PC-3 (cell line): ENCODE results near the gene DGCR2. TPM values are rescaled to one million over a fixed set of nuclear protein-coding genes. Genes with fewer than 3 reads are reported as not detected.
A peak's percentile ranks its signal among the peaks of the same experiment; 100 is the strongest.
"Not testable (repeated sequence)": the region's sequence is repeated elsewhere in the genome, so short reads cannot be mapped to it uniquely, and the experiment has no call there.

Experiments
- ATAC-seq: fragments of 200-7000 bp; cut with Tn5 transposase; 2 replicates; pipeline ENCODE4 v1.9.1; 2020; ENCODE audit warnings: mild to moderate bottlenecking, moderate library complexity
- BruUV-seq: library from RNA; stranded (reverse); fragments of 400-500 nt; replicated peaks from 2 replicates; lab custom pipeline; 2021; lab: Mats Ljungman, UMichigan
- CTCF ChIA-PET: fragments of 300-600 bp; sonication (Branson Sonifier 250); formaldehyde crosslinking; loops from one replicate; lab custom pipeline; 2022; ENCODE audit warnings: antibody characterized with exemption; lab: Charles Lee
- POLR2A ChIA-PET: fragments of 300-600 bp; sonication (Branson Sonifier 250); formaldehyde crosslinking; loops from one replicate; lab custom pipeline; 2022; ENCODE audit warnings: antibody characterized with exemption; ENCODE audit not compliant: unreplicated experiment; lab: Charles Lee
- DNase-seq: peaks from one replicate; pipeline ENCODE4 v3.0.0-alpha.2; 2015
- H2AFZ ChIP-seq: fragments of 300-600 bp; sonication (generic); 2 replicates; pipeline ENCODE4 v1.6.0; 2016; ENCODE audit warnings: antibody characterized with exemption, low read length
- H3F3A ChIP-seq: fragments of 300-600 bp; sonication (generic); one replicate; pipeline ENCODE4 v1.6.0; 2017; ENCODE audit warnings: antibody characterized with exemption, low read length, control low read depth, mild to moderate bottlenecking; ENCODE audit not compliant: unreplicated experiment
- H3K27ac ChIP-seq: fragments of 300-600 bp; sonication (generic); 2 replicates; pipeline ENCODE4 v1.5.1; 2016; ENCODE audit warnings: mild to moderate bottlenecking, low read length
- H3K27me3 ChIP-seq: fragments of 300-600 bp; sonication (generic); 2 replicates; pipeline ENCODE4 v1.6.1; 2016; ENCODE audit warnings: low read length, mixed read lengths
- H3K36me3 ChIP-seq: fragments of 300-600 bp; sonication (generic); 2 replicates; pipeline ENCODE4 v1.6.1; 2016; ENCODE audit warnings: low read depth, mixed run types, low read length, mixed read lengths
- H3K4me1 ChIP-seq: fragments of 300-600 bp; sonication (generic); 2 replicates; pipeline ENCODE4 v1.5.1; 2016; ENCODE audit warnings: low read length; ENCODE audit not compliant: insufficient read depth
- H3K4me2 ChIP-seq: fragments of 300-600 bp; sonication (generic); 2 replicates; pipeline ENCODE4 v1.6.0; 2016; ENCODE audit warnings: low read length
- H3K4me3 ChIP-seq: fragments of 300-600 bp; sonication (generic); 2 replicates; pipeline ENCODE4 v1.5.1; 2016; ENCODE audit warnings: mild to moderate bottlenecking, low read length, mixed read lengths
- H3K79me2 ChIP-seq: fragments of 300-600 bp; sonication (generic); 2 replicates; pipeline ENCODE4 v1.6.1; 2017; ENCODE audit warnings: low read length, mixed read lengths
- H3K9ac ChIP-seq: fragments of 300-600 bp; sonication (generic); 2 replicates; pipeline ENCODE4 v1.6.0; 2016; ENCODE audit warnings: mild to moderate bottlenecking, low read length
- H3K9me2 ChIP-seq: fragments of 300-600 bp; sonication (generic); replicated peaks from 2 replicates; pipeline ENCODE4 v1.6.1; 2016; ENCODE audit warnings: mixed run types, low read length, mixed read lengths
- H3K9me3 ChIP-seq: fragments of 300-600 bp; sonication (generic); 2 replicates; pipeline ENCODE4 v1.6.1; 2016; ENCODE audit warnings: low read length, mixed read lengths
- H4K20me1 ChIP-seq: fragments of 300-600 bp; sonication (generic); 2 replicates; pipeline ENCODE4 v1.6.1; 2016; ENCODE audit warnings: low read length, mixed read lengths
- EZH2 ChIP-seq: fragments of 300-600 bp; sonication (generic); IDR thresholded peaks from one replicate; pipeline ENCODE4 v1.6.1; 2017; ENCODE audit warnings: antibody characterized with exemption, mild to moderate bottlenecking, low read length; ENCODE audit not compliant: unreplicated experiment
- EZH2phosphoT487 ChIP-seq: fragments of 300-600 bp; sonication (generic); IDR thresholded peaks from 2 replicates; pipeline ENCODE4 v1.6.1; 2018; ENCODE audit warnings: mild to moderate bottlenecking, antibody characterized with exemption, low read length, borderline replicate concordance
- intact Hi-C: fragments of 100-400 bp; cut with micrococcal nuclease; formaldehyde crosslinking; loops from 2 replicates; pipeline ENCODE4 v1.9.0; 2023
- total RNA-seq: library from RNA; depleted of rRNA; stranded (reverse); fragments of >200 nt; gene quantifications from 2 replicates; pipeline ENCODE4 v1.2.3, GENCODE V29; 2014
- TF ChIP-seq, protein P1 (sequence below): fragments of 300-600 bp; sonication (generic); conservative IDR thresholded peaks from 2 replicates; pipeline ENCODE4 v1.5.1; 2017; ENCODE audit warnings: antibody characterized with exemption, low read depth, mild to moderate bottlenecking, low read length

DGCR2 gene
- total RNA-seq, 1 experiment from 2014 or later = 36.1 TPM

DNA sequence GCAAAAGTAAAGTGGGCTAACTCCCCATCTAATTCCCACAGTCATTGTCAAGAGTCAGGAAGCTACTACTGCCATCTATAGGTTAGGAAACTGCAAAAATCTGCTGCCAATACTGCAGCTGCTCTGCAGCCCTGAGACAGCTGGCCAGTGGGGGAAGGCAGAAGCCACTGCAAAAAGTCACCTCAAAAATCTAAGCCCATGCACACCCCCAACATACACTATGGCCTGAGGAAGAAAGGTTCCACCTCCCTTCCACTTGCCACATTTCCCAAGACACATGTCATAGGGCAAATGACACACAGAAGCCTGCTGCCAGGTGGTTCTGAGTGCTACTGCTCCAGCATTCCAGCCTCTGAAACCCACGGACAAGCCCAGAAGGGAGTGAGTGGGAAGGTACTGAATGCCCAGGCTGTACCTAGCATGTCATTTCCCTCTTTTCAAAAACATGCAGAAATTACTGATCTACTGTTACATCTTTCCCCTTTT is 36.9 kb downstream of the DGCR2 start:
- peak; percentile 59; the same call in 1 of the 2 replicates for ATAC-seq
- TF ChIP-seq, protein P1, sequence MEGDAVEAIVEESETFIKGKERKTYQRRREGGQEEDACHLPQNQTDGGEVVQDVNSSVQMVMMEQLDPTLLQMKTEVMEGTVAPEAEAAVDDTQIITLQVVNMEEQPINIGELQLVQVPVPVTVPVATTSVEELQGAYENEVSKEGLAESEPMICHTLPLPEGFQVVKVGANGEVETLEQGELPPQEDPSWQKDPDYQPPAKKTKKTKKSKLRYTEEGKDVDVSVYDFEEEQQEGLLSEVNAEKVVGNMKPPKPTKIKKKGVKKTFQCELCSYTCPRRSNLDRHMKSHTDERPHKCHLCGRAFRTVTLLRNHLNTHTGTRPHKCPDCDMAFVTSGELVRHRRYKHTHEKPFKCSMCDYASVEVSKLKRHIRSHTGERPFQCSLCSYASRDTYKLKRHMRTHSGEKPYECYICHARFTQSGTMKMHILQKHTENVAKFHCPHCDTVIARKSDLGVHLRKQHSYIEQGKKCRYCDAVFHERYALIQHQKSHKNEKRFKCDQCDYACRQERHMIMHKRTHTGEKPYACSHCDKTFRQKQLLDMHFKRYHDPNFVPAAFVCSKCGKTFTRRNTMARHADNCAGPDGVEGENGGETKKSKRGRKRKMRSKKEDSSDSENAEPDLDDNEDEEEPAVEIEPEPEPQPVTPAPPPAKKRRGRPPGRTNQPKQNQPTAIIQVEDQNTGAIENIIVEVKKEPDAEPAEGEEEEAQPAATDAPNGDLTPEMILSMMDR = peak; percentile 58
- no peak for TF ChIP-seq EZH2
- no peak for TF ChIP-seq EZH2phosphoT487
- CTCF ChIA-PET = no interaction called here
- H3K27me3 ChIP-seq = no peaks in the 10 kb centered on the region
- no peaks in the 10 kb centered on the region for H3F3A ChIP-seq
- H3K36me3 ChIP-seq = no peaks in the 10 kb centered on the region
- no peaks in the 10 kb centered on the region for H3K9me2 ChIP-seq
- no peak overlapping the region for H3K4me3 ChIP-seq
- peak; percentile 51 for DNase-seq
- intact Hi-C loops = no loop called here
- H3K9me3 ChIP-seq = no peaks in the 10 kb centered on the region
- H2AFZ ChIP-seq = no peak overlapping the region
- no peak overlapping the region for H3K9ac ChIP-seq
- H3K4me2 ChIP-seq = no peak overlapping the region
- no peak overlapping the region for H3K27ac ChIP-seq
- no TSS peak for BruUV-seq
- H4K20me1 ChIP-seq = no peaks in the 10 kb centered on the region; the same call in 1 of the 2 replicates
- H3K79me2 ChIP-seq = no peaks in the 10 kb centered on the region
- POLR2A ChIA-PET = no interaction called here
- H3K4me1 ChIP-seq = peaks cover 9% of the 10 kb centered on the region; the same call in 1 of the 2 replicates

DNA sequence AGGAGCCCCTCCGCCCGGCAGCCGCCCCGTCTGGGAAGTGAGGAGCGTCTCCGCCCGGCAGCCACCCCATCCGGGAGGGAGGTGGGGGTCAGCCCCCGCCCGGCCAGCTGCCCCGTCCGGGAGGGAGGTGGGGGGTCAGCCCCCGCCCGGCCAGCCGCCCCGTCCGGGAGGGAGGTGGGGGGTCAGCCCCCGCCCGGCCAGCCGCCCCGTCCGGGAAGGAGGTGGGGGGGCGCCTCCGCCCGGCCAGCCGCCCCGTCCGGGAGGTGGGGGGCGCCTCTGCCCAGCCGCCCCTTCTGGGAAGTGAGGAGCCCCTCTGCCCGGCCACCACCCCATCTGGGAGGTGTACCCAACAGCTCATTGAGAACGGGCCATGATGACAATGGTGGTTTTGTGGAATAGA is 37.6 kb downstream of the DGCR2 start:
- H3K9me3 ChIP-seq, H3K27me3 ChIP-seq, H3K4me2 ChIP-seq, ATAC-seq, H3K27ac ChIP-seq, DNase-seq, POLR2A ChIA-PET, H2AFZ ChIP-seq, H3K4me1 ChIP-seq, BruUV-seq, intact Hi-C loops, H3F3A ChIP-seq, H3K9ac ChIP-seq, CTCF ChIA-PET, H4K20me1 ChIP-seq, H3K9me2 ChIP-seq, H3K4me3 ChIP-seq, H3K36me3 ChIP-seq, H3K79me2 ChIP-seq: not testable (repeated sequence)

DNA sequence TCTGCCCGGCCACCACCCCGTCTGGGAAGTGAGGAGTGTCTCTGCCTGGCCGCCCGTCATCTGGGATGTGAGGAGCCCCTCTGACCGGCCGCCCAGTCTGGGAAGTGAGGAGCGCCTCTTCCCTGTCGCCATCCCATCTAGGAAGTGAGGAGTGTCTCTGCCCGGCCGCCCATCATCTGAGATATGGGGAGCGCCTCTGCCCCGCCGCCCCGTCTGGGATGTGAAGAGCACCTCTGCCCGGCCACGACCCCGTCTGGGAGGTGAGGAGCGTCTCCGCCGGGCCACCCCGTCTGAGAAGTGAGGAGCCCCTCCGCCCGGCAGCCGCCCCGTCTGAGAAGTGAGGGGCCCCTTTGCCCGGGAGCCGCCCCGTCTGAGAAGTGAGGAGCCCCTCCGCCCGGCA is 38.1 kb downstream of the DGCR2 start:
- ATAC-seq, H3K79me2 ChIP-seq, H2AFZ ChIP-seq, H4K20me1 ChIP-seq, DNase-seq, H3K4me2 ChIP-seq, POLR2A ChIA-PET, H3K9ac ChIP-seq, H3K9me2 ChIP-seq, H3K27ac ChIP-seq, H3K27me3 ChIP-seq, H3K4me3 ChIP-seq, intact Hi-C loops, H3K4me1 ChIP-seq, BruUV-seq, H3K9me3 ChIP-seq, CTCF ChIA-PET, H3F3A ChIP-seq, H3K36me3 ChIP-seq: not testable (repeated sequence)

DNA sequence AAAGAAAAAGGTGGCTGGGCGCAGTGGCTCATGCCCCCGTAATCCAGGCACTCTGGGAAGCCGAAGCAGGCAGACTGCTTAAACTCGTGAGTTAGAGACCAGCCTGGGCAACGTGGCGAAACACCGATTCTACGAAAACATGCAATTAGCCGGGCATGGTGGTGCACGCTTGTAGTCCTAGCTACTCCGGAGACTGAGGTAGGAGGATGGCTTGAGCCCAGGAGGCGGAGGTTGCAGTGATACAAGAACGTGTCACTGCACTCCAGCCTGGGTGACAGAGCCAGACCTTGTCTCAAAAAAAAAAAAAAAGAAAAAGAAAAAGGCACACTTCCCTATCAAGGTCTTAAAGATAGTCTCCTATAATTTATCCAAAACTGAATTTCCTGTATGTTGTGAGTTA is 39.4 kb downstream of the DGCR2 start:
- Histone ChIP-seq H3K9me3 (no peaks in the 10 kb centered on the region), H3K4me2 (no peak overlapping the region), H3K9me2 (no peaks in the 10 kb centered on the region), H3K79me2 (no peaks in the 10 kb centered on the region), H3F3A (no peaks in the 10 kb centered on the region), H3K27me3 (no peaks in the 10 kb centered on the region), H3K36me3 (no peaks in the 10 kb centered on the region), H4K20me1 (no peaks in the 10 kb centered on the region; the same call in 1 of the 2 replicates), H2AFZ (no peak overlapping the region), H3K9ac (no peak overlapping the region), H3K4me3 (no peak overlapping the region), H3K27ac (no peak overlapping the region), H3K4me1 (peaks cover 9% of the 10 kb centered on the region; the same call in 1 of the 2 replicates)
- BruUV-seq = no TSS peak
- intact Hi-C loops = no loop called here
- ChIA-PET POLR2A (no interaction called here), CTCF (no interaction called here)
- DNase-seq (no peak), ATAC-seq (no peak)
- TF ChIP-seq EZH2phosphoT487 (no peak), EZH2 (no peak)
- TF ChIP-seq, protein P1 = no peak
